GM19468 (cell line): ENCODE results near the gene ADARB2.

Experiments used
- ATAC-seq: cut with Tn5 transposase; IDR thresholded peaks from one replicate; pipeline ENCODE4 v1.9.1; 2021; ENCODE audit warnings: mild to moderate bottlenecking, moderate library complexity, moderate number of reproducible peaks; ENCODE audit not compliant: unreplicated experiment; ENCODE audit errors: extremely low read depth

The ADARB2 gene

GRCh38 chr10:1394155-1394912 lies 343.0 kb downstream of the ADARB2 start:
- ATAC-seq, result no peak

- ATAC-seq, result no peak
Observed at GRCh38 chr10:1393481-1393880, 343.8 kb downstream of the ADARB2 start.

GRCh38 chr10:1392127-1392526 lies 345.2 kb downstream of the ADARB2 start:
- ATAC-seq, result no peak

GRCh38 chr10:1390200-1390599 lies 347.1 kb downstream of the ADARB2 start:
- ATAC-seq, result no peak

DNA sequence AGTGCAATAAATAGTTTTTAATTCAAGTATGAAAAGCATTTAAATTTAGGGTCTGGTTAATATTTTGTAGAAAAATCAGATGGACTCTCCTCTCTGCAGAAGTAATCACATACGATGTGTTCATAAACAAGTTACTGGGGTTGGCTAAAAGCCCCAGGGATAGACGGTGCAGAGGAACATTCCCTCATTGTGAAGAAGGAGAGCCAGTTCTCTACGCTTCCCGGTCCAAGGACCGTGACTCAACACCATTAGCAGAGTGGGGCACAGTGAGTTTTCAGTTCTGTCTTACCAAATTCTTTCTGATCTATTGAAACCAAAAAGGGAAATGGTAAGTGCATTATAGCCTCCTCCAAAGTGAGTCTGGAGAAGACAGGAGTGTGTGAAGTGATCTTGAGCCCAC lies 353.3 kb downstream of the ADARB2 start:
- no peak for ATAC-seq

DNA sequence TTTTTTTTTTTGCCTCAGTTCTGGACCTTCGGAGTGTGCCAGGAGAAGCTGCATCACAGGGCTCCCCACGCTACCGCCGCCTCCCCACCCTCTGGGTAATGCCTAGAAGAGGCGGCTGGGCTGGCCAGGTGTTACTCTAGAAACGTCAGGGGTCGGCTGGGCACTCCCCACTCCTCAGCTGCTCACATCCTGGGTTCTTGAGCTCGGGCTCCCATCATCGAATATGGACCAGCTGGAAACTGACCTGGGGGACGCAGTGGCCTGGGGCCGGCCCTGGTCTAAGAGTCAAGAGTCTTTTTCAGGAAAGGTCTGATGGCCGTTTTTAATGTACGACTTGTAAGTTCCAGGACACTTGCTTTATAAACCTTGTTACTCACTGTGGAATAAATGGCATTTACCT lies 354.6 kb downstream of the ADARB2 start:
- ATAC-seq, result no peak

DNA sequence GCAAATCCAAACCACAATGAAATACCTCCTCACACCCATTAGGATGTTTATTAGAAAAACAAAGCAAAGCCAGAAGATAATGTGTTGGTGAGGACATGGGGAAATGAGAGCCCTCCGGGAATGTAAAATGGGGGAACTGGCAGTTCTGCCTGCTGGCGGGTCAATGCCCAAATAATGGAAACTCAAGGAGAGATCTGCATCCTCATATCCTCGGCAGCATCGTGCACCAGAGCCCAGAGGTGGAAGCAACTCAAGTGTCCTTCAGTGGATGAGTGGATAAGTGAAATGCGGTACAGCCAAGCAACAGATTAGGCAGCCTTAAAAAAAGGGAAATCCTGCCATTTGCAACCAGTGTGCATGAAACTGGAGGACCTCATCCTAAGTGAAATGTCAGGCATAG lies 356.0 kb downstream of the ADARB2 start:
- no peak for ATAC-seq

GRCh38 chr10:1380088-1380671 lies 357.1 kb downstream of the ADARB2 start:
- ATAC-seq, result no peak

GRCh38 chr10:1379601-1380000 lies 357.7 kb downstream of the ADARB2 start:
- no peak for ATAC-seq

- ATAC-seq, result no peak
Observed at GRCh38 chr10:1378473-1378872, 358.9 kb downstream of the ADARB2 start.

DNA sequence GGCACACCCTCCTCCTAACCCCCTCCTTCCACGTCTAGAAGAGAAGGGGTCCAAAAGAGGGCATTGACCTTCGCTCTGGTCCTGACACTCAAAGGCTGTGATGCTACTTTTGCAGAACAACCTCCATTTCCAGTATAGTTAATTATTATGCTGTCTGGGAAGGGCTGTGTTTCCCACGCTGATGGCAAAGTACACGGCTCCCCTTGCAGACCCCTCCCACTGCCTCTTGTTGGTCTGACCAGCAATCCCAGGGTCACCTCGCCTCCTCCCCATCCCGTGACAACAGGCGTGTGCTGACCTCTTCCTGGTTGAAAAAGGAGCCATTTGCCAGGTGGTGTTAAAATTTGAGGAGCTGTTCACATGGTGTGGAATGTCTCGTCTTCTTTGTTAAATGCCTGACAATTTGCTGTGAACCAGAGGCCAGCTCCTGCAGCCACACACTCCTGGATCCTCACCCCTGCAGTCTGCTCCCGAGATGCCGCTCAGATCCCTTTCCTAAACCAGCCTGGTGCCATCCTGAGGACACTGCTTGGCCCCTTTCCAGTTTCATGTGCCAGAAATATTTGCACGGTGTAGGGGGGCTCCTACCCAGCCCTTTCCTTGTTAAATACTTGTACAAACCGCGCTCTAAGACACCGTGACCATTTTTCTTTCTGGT lies 359.5 kb downstream of the ADARB2 start:
- no peak for ATAC-seq

- no peak for ATAC-seq
Observed at GRCh38 chr10:1377231-1377630, 360.1 kb downstream of the ADARB2 start.

DNA sequence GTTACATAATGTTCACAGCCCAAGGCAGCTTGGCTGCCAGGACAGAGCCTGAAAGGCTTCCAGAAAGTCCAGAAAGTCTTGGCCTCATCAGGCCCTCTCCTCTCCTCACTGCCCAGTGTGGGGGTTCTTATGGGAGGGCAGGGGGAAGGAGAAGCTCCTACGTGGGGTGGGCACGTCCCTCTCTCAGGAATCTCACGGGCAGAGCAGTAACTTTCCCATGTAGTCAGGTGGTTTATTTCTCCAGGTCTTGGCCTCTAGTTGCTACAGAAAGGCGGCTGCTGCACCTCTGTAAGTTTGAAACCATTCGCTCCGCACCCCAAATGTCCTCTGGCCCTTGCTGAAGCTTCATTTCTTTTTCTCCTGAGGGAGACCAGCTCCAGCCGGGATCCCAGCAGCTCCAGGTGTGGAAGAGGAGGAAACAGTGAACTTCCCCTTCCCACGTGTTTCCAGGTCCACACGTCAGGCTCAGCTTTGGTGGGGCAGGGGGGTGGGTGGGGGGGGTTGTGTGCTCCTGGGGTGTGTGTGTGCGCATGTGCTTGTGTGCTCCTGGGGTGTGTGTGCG lies 360.9 kb downstream of the ADARB2 start:
- no peak for ATAC-seq

- ATAC-seq, result no peak
Observed at GRCh38 chr10:1375346-1376170, 361.8 kb downstream of the ADARB2 start.

GRCh38 chr10:1374511-1375345 lies 362.6 kb downstream of the ADARB2 start:
- ATAC-seq, result no peak

GRCh38 chr10:1373287-1373686 lies 364.0 kb downstream of the ADARB2 start:
- no peak for ATAC-seq

- no peak for ATAC-seq
Observed at GRCh38 chr10:1372212-1372611, 365.1 kb downstream of the ADARB2 start.

GRCh38 chr10:1370298-1370697 lies 367.0 kb downstream of the ADARB2 start:
- ATAC-seq, result no peak

- no peak for ATAC-seq
Observed at GRCh38 chr10:1369665-1370064, 367.7 kb downstream of the ADARB2 start.

DNA sequence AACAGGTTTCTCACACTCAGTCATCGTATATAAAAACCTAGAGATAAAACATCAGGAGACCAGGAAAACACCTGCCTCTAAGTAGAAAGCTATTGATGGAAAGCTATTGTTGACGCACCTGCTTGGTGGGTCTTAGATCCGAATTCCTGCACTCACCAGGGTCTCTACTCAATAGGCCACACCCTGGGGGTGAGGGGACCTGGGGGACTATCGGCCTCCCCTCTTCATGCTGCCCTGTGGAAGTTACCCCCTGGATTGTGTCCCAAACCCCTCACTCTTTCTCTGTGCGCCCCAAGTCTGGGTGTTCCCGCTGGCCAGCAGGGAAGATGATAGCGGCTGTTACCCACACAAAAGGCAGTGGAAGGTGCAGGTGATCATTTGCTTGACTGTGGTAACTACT lies 368.1 kb downstream of the ADARB2 start:
- no peak for ATAC-seq
